HG03135 (cell line): ENCODE data around the gene IRF1.

ENCODE experiments used
- ATAC-seq: cut with Tn5 transposase; IDR thresholded peaks from one replicate; pipeline ENCODE4 v1.9.1; 2021; ENCODE audit warnings: mild to moderate bottlenecking, moderate library complexity; ENCODE audit not compliant: unreplicated experiment

IRF1 gene

DNA sequence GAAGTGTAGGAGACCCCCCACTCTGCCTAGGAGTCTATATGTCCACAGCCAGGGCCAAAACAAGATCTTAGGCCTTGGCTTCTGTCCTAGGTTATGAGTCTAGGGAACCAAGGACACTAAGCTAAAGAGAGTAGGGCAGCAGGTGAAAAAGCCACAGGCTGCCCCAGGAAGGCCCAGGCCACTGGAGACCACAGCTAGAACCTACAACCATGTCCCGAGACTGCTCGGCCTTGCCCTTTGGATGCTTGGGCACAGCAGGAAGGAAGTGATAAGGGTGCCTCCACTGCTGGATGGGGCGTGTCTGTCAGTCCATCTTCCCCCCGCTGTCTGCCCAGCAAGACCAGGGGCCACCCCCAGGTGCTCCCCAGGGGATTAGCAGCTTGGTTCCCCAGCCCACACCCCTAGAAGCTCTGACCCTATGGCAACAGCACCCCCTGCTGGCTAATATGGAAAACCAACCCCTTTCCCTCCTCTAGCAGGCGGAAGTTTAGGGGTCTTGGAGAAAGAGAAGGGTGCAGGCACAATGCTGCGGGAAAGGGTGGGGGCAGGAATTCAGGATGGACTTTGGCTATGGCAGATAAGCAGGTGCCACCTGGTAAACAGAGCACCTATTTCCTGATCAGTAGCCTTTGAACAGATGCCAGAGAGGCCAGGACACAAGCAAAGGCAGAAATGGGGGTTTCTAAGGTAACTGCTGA, 10.5 kb upstream of the IRF1 start:
- ATAC-seq, result peak; percentile 35

DNA sequence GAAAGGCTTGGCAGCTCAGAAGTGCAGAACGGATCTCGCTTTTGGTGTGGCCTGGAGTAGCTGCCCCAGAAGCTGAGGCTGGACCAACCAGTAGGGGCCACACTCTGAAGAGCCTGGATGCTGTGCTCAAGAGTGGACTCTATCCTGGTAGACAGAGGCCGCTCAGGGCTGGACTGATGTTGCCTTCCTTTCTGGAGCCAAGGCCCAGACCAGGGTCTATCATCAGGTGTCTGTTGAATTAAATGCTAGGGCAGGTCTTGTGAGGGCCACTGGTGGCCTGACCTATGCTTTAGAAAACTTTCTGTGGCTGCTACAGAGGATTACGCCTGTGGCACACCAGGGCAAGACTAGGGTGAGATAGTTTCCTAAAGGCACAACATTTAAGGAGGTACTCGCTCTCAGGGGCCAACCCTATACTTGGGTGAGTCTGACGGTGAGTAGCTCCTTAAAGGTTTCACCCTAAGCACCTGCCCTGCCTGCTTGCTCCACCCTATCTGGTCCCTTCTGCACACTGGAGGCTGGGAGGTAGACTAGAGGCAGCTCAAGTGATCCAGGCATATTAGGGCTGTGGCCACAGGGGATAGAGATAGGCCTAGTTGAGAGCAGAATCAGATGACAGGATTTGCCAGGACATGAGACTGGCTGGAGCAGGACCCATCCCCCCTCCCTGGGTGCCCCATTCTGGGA, 9.8 kb upstream of the IRF1 start:
- no peak for ATAC-seq

DNA sequence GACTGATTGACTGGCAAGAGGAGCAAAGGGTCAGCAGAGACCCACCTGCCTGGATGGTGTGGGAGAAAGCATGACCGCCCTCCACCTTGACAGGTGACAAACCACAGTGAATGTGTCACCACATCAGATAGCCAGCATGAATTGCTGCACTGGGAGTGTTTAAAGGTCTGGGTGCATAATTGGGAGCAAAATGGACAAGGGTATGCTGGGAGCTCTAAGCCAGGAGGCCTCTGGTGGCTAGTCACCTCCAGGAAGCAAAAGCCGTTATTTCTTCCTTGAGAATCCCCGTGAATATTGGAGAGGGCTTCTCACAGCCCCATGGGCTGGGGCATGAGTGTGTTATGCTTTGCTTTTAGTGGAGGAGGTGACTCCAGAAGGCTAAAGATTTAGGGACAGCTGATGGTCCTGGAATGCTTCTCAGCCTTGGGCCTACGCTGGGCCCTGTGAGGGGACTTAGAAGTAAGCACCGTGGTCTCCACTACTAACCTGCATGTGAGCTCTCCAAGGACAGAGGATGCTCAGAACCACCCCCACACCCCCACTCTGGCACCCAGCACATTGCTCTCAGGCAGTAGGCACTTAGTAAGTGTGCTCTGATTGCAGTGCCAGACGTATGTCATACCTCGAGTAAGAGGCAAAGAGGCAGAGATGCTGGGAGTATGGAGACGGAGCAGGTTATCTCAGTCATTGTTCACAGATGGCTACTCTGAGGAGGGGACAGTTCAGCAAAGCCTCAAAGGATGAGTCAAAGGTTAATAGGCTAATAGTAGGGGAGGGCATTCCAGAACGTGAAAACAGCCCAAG, 9.1 kb upstream of the IRF1 start:
- ATAC-seq, result no peak

DNA sequence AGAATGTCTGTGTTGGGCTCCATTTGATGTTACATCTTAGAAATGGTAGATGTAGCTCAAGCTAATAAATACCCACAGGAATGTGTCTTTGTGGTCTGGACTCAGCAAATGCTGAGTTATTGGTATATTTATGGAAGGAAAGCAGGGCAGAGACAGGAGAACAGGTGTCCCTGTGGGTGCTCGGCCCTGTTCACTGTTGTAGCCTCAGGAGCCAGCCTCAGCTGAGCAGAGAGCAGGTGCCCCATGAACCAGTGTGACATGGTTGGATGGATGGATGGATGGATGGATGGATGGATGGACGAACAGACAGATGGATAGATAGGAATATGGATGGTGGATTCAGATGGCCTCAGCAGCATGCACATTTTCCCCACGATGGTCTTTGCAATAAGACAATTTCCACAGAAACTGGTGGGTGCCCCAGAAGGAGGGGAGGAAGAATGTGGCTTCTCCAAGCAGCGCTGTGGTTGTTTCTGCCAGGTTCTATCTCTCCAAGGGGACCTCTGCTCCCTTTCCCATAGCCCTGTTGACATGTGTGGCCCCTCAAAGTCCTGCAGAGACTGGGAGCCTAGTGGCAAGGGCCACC, 8.2 kb upstream of the IRF1 start:
- no peak for ATAC-seq

- ATAC-seq, result no peak
These were observed 7.6 kb upstream of the IRF1 start for GRCh38 chr5:132498152-132498551.

GRCh38 chr5:132497488-132497997, 7.0 kb upstream of the IRF1 start:
- ATAC-seq, result no peak

DNA sequence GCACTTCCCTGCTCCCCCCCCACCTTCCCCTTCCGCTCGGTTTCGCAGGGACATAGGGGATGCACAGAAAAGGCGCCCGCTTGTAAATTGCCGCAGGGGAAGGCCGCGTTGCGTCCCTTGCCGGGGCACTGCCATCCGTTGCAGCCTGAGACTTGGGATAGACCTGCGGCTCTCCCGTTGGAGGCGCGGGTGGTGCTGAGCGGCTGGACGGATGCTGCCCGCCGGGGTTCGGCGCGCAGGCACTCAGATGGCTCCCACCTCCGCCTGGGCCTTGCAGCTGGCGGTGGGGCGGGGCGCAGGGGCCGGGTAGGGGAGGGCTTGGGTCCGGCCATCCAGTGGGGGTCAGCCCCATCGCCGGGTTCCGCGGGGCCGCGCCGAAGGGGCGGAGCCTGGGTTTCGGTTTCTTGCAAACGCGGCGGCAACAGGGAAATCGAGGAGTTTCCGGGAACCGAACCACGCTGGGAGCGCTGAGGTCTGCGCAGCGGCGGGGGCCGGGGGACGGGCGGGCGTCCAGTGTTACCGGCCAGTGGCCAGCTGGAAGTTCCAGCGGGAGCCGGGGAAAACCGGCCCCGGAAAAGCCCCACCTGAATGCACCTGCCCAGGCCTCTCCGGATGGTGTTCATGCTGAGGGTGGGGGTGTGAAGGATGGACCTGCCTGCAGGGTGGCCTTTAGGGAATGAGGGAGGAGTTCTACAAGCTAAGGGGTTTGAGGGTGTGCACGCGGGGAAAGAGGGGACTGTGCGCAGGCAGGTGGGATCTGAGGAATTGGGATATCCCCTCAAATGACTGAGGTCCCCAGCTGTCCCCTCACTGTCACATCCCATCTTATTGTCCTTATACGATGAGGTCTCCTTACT, 6.3 kb upstream of the IRF1 start:
- ATAC-seq, result peak; percentile 39

DNA sequence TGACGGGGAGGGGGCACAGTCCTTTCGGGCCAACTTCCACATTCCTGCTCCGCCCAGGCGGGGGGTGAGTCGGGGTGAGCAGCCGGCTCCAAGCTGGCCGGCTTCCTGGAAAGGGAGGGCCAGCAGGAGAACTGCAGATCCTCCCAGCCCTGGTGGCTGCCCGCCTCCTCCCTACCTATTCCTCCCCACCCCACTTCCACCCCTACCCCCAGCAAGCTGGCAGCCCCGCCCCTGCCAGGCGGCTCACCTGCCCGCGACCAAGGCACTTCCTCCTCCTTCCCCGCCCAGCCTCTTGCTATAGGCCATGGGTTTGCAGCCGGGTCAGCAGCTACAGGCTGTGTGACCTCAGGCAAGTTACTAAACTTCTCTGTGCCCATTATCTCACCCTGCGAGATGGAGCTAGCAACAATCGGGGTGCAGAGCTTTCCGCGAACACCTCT, 5.6 kb upstream of the IRF1 start:
- peak; percentile 31 for ATAC-seq

DNA sequence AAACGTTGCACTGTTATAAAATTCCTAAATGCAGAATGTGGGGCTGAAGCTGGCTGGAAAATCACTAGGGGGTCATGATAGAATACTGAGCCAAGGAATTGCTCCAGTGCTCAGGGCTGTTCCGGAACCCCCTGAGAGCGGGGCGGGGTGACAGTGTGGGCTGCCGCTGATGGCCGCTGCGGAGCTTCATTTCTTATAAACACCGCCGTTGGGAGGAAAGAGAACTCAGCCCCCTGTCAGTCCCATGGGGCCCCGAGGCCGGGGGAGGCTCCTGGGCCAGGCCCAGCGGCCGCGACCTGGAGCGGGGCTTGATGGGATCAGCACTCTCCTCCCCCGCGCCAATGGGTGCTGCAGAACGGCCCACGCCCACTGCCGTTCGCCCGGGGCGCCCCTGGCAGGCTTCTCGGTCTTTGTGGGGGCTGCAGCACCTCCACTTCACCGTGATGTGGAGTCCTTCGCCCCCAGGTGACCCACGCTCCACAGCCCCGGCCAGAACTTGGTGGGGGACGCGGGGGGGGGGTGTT, 5.2 kb upstream of the IRF1 start:
- peak; percentile 31 for ATAC-seq

DNA sequence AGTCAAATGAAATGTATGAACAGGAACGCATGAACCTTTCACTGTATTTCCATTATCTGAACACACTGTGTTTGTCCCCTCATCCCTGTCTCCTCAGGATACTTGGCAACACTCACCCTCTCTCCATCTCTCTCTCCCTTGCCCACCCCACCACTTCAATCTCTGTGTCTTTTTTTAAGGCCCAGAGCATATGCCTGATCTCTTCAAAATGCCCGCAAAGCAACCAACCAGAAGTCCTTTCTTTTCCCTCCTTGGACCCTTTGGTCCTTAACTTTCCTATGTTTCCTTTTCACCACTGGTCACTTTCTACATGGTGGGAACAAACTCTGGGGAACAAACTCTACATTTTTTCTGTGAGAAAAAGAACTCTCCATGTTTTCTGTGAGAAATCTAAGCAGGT, 3.2 kb upstream of the IRF1 start:
- no peak for ATAC-seq

DNA sequence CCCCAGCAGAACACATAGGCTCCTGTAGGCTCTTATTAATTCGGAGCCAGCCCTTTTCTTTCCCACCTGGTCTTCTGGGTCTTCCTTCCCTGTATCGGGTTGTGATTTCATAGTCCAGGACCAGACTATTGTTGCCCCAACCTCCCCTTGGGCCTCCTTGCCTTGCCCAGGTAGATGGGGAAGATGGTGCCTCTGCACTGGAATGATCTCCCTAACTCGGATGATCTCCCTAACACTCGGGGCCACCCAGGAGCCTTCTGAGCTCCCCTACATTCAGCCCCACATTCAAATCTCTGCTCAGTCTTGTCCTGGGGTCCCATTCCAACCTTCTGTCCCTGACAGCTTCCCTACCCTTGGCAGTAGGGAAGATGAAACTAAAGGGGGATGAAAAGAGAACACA, 2.7 kb upstream of the IRF1 start:
- ATAC-seq, result no peak

DNA sequence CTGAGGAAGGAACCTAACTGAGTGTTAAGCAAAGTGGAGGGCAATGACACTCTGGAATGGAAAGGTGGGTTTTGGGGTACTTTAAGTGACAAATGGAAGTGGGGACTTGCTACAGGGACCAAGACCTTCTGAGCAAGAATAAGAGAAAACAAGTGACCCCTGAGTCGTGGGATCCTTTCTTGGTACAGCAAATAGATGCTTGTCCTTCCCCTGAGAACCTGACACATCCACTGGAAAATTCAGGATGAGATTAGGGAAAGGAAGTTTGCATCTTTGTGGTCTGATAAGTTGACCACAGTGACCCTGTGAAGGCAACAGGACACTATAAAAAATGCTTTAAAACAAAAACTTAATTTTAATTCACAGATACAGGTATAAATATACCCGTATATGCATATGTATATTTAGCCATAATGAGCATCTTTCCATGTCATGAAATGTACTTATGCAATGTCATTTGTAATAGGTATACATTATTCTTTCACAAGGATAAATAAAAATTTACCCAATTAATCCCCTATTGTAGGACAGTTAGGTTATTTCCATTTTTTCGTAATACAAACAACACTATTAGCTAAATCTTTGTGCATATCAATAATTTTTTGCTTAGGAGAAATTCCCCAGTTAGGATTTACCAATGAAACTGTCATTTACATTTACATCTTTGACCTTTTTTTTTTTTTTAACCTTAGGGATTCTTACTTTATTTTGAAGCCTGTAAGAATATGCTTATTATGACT, 2.0 kb upstream of the IRF1 start:
- no peak for ATAC-seq

GRCh38 chr5:132491368-132492364, 1.1 kb upstream of the IRF1 start:
- ATAC-seq, result peak; percentile 21

- ATAC-seq, result peak; percentile 17
These were observed 596 bp downstream of the IRF1 start for GRCh38 chr5:132489871-132490483.

- ATAC-seq, result no peak
These were observed 1.4 kb downstream of the IRF1 start for GRCh38 chr5:132489051-132489770.

DNA sequence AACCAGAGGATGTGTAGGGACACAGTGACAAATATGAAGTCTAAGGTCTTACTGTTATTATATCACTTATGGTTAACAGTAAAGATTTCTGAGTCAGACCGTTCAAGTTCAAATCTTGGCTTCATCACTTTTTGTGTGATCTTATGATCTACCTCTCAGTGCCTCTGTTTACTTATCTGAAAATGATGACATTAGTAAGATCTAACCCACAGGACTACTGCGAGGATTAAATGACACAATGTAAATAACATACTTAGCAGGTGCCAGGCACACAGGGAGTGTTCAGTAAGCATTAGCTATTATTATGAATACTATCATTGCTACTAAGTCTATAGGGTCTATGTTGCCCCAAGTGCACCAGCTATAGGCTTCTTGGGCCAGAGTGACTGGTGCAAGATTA, 2.0 kb downstream of the IRF1 start:
- ATAC-seq, result no peak
